Right lobe of liver (tissue), 6 donors: Measurements from ENCODE around the gene LRRC71. TPM values are rescaled to one million over a fixed set of nuclear protein-coding genes. Genes with fewer than 3 reads are reported as not detected.
A peak's percentile ranks its signal among the peaks of the same experiment; 100 is the strongest.

ENCODE experiments used
- ATAC-seq, 4 donors: fragments of 200-7000 bp; cut with Tn5 transposase; one replicate each; pipeline ENCODE4 v1.9.1; 2020; ENCODE audit warnings: mild to moderate bottlenecking in 4 of 4, moderate library complexity in 4 of 4
- DNase-seq, 3 donors: peaks; one replicate each; pipeline ENCODE4 v3.0.0-alpha.2; 2020
- H3K27ac ChIP-seq, 3 donors: fragments of 200-600 bp; one replicate each; pipeline ENCODE4 v1.8.0; 2022
- H3K27me3 ChIP-seq, 2 donors: fragments of 200-600 bp; one replicate each; pipeline ENCODE4 v1.8.0; 2022
- H3K36me3 ChIP-seq, 4 donors: fragments of 200-600 bp; sonication (generic) in 1 of 4; one replicate each; pipeline versions ENCODE4 v1.5.1 to v1.8.0; 2017 to 2022; ENCODE audit warnings: control low read depth in 1 of 4
- H3K4me1 ChIP-seq, 4 donors: fragments of 200-600 bp; sonication (generic) in 1 of 4; one replicate each; pipeline versions ENCODE4 v1.5.1 to v1.8.0; 2017 to 2022; ENCODE audit warnings: control low read depth in 1 of 4
- H3K4me3 ChIP-seq, 3 donors: fragments of 200-600 bp; one replicate each; pipeline ENCODE4 v1.8.0; 2022
- H3K9me3 ChIP-seq, 4 donors: fragments of 200-600 bp; sonication (generic) in 1 of 4; one replicate each; pipeline versions ENCODE4 v1.5.1 to v1.8.0; 2017 to 2022; ENCODE audit warnings: control low read depth in 1 of 4
- POLR2A ChIP-seq: fragments of 450-650 bp; IDR thresholded peaks from one replicate; pipeline ENCODE4 v1.6.1; 2017; ENCODE audit warnings: antibody characterized with exemption, mild to moderate bottlenecking
- WGBS: methylation state at CpG from one replicate; pipeline ENCODE4 v1.1.6; 2018; ENCODE audit warnings: low coverage, low lambda C conversion rate; ENCODE audit not compliant: insufficient coverage; ENCODE audit errors: missing lambda C conversion rate; 5-methylcytosine and 5-hydroxymethylcytosine counted together
- intact Hi-C, 2 donors: fragments of 100-400 bp; cut with DNase I; formaldehyde crosslinking; loops; one replicate each; pipeline versions ENCODE4 v1.11.2 to v1.14.1; 2022
- total RNA-seq, 6 experiments: library from RNA; depleted of rRNA in 2 of 6; stranded (reverse); fragments of >200 nt in 2 of 6; fragmentation: NEBNext Ultra II Directional in 3 of 6; extraction: Animal tissue kit (Norgen Biotek cat#: 25700) in 3 of 6; gene quantifications; one replicate each; pipeline versions ENCODE4 v1.1.0 to v1.2.4, GENCODE V29; 2016 to 2023
- TF ChIP-seq, protein P1 (sequence below), 4 donors: fragments of 200-600 bp in 3 of 4; fragments of 450-650 bp in 1 of 4; IDR thresholded peaks; one replicate each; pipeline versions ENCODE4 v1.5.1 to v1.8.0; 2016 to 2022; ENCODE audit warnings: antibody characterized with exemption in 4 of 4, mild to moderate bottlenecking in 2 of 4
- donor health status: DM: no; HTN: yes; CAD: no.
- donor health status: DM: no; HTN: no; CAD: no.
- donor health status: DM: no; HTN: no; CAD: no.
- donor health status: DM: no; HTN: yes; CAD: no.
- donor health status: DM: no; HTN: yes; CAD: no.

The LRRC71 gene
- total RNA-seq, 6 experiments from 2014 or later: 0.12 to 0.20 TPM; not detected in 4

DNA sequence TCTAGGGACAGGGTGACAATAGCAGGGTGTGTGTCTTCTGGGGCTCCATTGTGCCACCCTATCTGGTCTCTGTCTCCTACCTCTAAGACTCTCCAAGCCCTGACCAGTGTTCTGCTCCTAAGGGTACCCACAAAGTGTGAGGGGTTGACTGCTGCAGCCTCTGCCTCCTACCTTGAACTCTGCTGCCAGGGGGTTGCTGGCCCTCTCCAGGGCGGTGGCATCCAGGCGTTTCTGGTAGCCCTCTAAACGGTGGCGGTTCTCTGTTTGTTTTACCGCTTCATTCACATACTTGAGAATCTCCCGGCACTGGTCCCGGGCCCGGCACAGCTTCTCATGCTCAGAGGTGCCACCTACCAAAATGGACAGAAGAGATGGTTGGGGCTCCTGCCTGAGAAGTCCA is 24.4 kb downstream of the LRRC71 start:
- no peak for DNase-seq
- Histone ChIP-seq H3K36me3 (peaks cover 7 to 82% (median 18%) of the 10 kb centered on the region in 4 donors), H3K4me1 (no peaks in the 10 kb centered on the region), H3K27ac (no peak overlapping the region), H3K4me3 (no peak overlapping the region), H3K27me3 (no peaks in the 10 kb centered on the region), H3K9me3 (no peaks in the 10 kb centered on the region)
- no peak for TF ChIP-seq POLR2A
- TF ChIP-seq, protein P1, sequence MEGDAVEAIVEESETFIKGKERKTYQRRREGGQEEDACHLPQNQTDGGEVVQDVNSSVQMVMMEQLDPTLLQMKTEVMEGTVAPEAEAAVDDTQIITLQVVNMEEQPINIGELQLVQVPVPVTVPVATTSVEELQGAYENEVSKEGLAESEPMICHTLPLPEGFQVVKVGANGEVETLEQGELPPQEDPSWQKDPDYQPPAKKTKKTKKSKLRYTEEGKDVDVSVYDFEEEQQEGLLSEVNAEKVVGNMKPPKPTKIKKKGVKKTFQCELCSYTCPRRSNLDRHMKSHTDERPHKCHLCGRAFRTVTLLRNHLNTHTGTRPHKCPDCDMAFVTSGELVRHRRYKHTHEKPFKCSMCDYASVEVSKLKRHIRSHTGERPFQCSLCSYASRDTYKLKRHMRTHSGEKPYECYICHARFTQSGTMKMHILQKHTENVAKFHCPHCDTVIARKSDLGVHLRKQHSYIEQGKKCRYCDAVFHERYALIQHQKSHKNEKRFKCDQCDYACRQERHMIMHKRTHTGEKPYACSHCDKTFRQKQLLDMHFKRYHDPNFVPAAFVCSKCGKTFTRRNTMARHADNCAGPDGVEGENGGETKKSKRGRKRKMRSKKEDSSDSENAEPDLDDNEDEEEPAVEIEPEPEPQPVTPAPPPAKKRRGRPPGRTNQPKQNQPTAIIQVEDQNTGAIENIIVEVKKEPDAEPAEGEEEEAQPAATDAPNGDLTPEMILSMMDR (IDR thresholded peaks at IDR 0.05): no peak
- ATAC-seq: no peak
- WGBS: 92% methylated on average over 4 of the region's 8 CpGs
- intact Hi-C loops: no loop called here

DNA sequence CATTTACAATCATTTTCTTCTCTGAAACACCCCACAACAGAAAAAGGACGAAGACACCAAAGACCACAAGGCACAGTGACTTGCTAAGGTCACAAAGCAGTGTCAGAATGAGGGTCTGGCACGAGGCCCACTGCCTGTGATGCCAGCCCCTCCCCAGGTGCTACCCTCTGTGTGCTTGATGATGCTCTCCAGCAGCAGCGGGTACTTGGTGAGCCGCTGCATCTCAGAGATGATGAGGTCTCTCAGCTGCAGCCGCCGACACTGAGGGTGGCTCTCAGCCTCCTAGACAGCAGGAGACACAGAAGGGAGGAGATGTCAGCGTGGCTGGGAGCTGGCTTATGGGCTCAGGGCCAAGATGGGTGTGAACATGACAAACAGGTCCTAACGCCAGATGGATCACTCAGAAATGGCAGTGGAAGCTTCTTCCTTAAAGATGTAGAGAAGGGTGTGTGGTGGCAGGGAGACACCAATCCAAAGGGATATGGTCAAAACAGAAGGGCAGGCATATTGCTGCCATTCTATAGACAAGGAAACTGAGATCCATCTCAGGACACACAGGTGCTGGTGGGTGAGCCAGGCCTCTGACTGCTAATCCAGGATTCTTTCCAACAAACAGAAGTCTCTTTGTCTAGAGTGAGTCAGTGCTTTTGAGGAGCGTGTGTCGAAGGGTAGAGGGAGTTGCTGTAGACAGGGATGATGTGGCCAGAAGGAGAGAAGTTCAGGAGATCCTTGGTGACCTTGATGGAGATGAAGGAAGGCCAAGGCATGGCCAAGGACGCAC is 25.6 kb downstream of the LRRC71 start:
- ATAC-seq: no peak
- 83% methylated on average over 5 of the region's 11 CpGs for WGBS
- Histone ChIP-seq H3K27me3 (no peaks in the 10 kb centered on the region), H3K4me1 (no peaks in the 10 kb centered on the region), H3K4me3 (no peak overlapping the region), H3K9me3 (no peaks in the 10 kb centered on the region), H3K36me3 (peaks cover 7 to 73% (median 18%) of the 10 kb centered on the region in 4 donors), H3K27ac (no peak overlapping the region)
- intact Hi-C loops: no loop called here
- no peak for DNase-seq
- no peak for TF ChIP-seq POLR2A

DNA sequence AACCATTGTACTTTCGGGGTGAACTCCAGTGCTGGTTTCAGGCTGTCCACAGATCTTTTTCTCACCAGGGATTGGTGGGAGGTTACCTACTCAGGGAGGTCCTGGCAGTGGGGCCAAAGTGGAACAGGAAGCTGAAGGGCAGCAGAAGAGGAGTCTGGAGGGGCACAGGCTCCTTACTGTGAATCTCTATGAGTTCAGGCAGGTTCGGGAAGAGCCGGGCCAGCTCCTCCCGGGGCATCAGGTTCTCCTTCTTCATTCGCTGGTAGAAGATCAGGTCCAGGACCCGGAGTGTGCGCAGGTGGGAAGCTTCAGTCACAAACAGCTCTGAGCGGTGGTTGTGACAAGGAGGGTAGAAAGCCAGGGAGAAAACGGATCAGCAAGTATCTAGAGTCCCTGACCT is 26.7 kb downstream of the LRRC71 start:
- TF ChIP-seq, protein P1 (IDR thresholded peaks at IDR 0.05): no peak
- no peak for TF ChIP-seq POLR2A
- intact Hi-C loops: no loop called here
- no peaks in the 10 kb centered on the region for H3K27me3 ChIP-seq
- ATAC-seq (no peak), DNase-seq (peak in 1 of 3 donors; percentile 37)
- peaks cover 7 to 71% (median 20%) of the 10 kb centered on the region in 4 donors for H3K36me3 ChIP-seq
- no peak overlapping the region for H3K27ac ChIP-seq
- no peaks in the 10 kb centered on the region for H3K9me3 ChIP-seq
- no peak overlapping the region for H3K4me3 ChIP-seq
- H3K4me1 ChIP-seq: no peaks in the 10 kb centered on the region
- WGBS: 98% methylated on average over 6 of the region's 9 CpGs

DNA sequence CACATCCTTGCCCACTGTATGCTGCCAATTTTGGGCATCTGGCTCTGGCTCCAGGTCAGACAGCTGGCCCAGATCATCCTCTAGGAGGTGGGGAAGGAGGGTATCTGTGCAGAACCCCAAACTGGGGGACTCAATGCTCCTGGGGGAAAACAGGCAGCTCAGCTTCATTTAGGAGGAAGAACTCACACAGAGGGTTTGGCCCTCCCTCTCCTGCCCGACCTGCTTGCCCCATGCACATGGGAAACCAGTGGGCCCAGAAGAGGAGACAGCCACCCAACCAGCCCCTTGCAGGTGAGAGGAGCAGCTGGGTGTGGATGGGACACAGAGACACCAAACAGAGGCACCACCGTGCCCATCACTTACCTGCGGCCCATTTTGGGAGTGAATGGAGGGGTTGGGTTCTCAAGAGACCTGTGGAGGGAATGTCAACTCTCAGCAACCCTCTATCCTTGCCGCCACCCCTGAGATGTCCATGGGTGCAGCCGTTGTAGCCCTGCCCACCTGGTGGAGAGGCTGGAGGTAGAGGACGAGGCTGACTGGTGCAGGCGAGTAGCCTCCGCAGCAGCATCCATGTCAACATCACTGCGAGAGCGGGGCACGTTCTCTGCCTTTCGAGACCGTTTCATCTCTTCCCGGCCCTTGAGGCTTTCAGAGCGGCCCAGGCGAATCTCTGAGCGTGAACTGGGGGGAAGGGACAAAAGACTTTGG is 27.5 kb downstream of the LRRC71 start:
- ATAC-seq: no peak
- no CpG with 5 or more reads among the region's 17 CpGs for WGBS
- H3K27ac ChIP-seq: no peak overlapping the region
- no peak overlapping the region for H3K4me3 ChIP-seq
- no peaks in the 10 kb centered on the region for H3K27me3 ChIP-seq
- H3K4me1 ChIP-seq: no peaks in the 10 kb centered on the region
- no peaks in the 10 kb centered on the region for H3K9me3 ChIP-seq
- no peak for TF ChIP-seq POLR2A
- TF ChIP-seq, protein P1 (IDR thresholded peaks at IDR 0.05): no peak
- H3K36me3 ChIP-seq: peaks cover 7 to 65% (median 19%) of the 10 kb centered on the region in 4 donors
- intact Hi-C loops: no loop called here
- peak in 1 of 3 donors; percentile 37 for DNase-seq

DNA sequence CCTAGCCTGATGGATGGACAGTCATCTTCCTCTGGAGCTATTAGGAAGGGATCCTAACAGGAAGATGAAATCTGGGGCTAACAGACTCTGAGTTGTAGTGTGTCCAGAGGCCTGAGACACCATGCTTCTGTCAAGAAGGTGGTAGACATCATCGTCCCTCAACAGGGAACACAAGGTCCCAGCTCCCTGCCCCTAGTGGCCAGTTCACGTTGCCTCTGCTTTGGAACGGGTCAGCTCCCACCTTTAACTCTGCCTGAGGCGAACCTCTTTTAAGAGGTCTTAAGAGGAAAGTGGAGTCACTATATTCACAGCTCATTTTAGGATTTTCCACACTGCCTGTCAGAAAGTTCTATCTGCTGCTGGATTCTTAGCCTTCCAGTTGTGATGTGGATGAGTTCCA is 28.3 kb downstream of the LRRC71 start:
- H3K4me1 ChIP-seq: no peaks in the 10 kb centered on the region
- TF ChIP-seq, protein P1 (IDR thresholded peaks at IDR 0.05): no peak
- TF ChIP-seq POLR2A: no peak
- no peaks in the 10 kb centered on the region for H3K9me3 ChIP-seq
- no peak for ATAC-seq
- WGBS: 80% methylated on average over 1 of the region's 4 CpGs
- peak in 1 of 3 donors; percentile 12 for DNase-seq
- no peaks in the 10 kb centered on the region for H3K27me3 ChIP-seq
- H3K27ac ChIP-seq: no peak overlapping the region
- intact Hi-C loops: no loop called here
- H3K4me3 ChIP-seq: no peak overlapping the region
- peaks cover 7 to 67% (median 19%) of the 10 kb centered on the region in 4 donors for H3K36me3 ChIP-seq
